COLO668 (cell line): ENCODE results near the gene NLRP12.
A peak's percentile ranks its signal among the peaks of the same experiment; 100 is the strongest.
"Not testable (repeated sequence)": the region's sequence is repeated elsewhere in the genome, so short reads cannot be mapped to it uniquely, and the experiment has no call there.

Source experiments
- DNase-seq: peaks from one replicate; lab custom pipeline; 2025; ENCODE audit not compliant: unreplicated experiment; lab: John Stamatoyannopoulos, UW

NLRP12 gene

GRCh38 chr19:53782698-53783097 lies 41.4 kb downstream of the NLRP12 start:
- no peak for DNase-seq

- DNase-seq = not testable (repeated sequence)
Measured at GRCh38 chr19:53781332-53781731, 42.8 kb downstream of the NLRP12 start.

- no peak for DNase-seq
Measured at GRCh38 chr19:53780506-53780905, 43.6 kb downstream of the NLRP12 start.

GRCh38 chr19:53775524-53775923 lies 48.6 kb downstream of the NLRP12 start:
- no peak for DNase-seq

GRCh38 chr19:53774491-53774890 lies 49.6 kb downstream of the NLRP12 start:
- not testable (repeated sequence) for DNase-seq

- no peak for DNase-seq
Measured at GRCh38 chr19:53773999-53774398, 50.1 kb downstream of the NLRP12 start.

GRCh38 chr19:53772943-53773342 lies 51.2 kb downstream of the NLRP12 start:
- DNase-seq = peak; percentile 44

- no peak for DNase-seq
Measured at GRCh38 chr19:53771144-53771543, 53.0 kb downstream of the NLRP12 start.

- not testable (repeated sequence) for DNase-seq
Measured at GRCh38 chr19:53769696-53770309, 54.3 kb downstream of the NLRP12 start.

GRCh38 chr19:53768401-53768800 lies 55.7 kb downstream of the NLRP12 start:
- no peak for DNase-seq

- DNase-seq = not testable (repeated sequence)
Measured at GRCh38 chr19:53758991-53759390, 65.1 kb downstream of the NLRP12 start.
